HG03066 (cell line): ENCODE measurements around the gene ZBTB38.

ENCODE experiments used
- ATAC-seq: cut with Tn5 transposase; IDR thresholded peaks from one replicate; pipeline ENCODE4 v1.9.1; 2021; ENCODE audit warnings: low read depth; ENCODE audit not compliant: unreplicated experiment

ZBTB38 gene

GRCh38 chr3:141366285-141367037, 1.8 kb upstream of the ZBTB38 start:
- no peak for ATAC-seq

- ATAC-seq = no peak
These were observed 1.1 kb upstream of the ZBTB38 start for GRCh38 chr3:141367038-141367730.

DNA sequence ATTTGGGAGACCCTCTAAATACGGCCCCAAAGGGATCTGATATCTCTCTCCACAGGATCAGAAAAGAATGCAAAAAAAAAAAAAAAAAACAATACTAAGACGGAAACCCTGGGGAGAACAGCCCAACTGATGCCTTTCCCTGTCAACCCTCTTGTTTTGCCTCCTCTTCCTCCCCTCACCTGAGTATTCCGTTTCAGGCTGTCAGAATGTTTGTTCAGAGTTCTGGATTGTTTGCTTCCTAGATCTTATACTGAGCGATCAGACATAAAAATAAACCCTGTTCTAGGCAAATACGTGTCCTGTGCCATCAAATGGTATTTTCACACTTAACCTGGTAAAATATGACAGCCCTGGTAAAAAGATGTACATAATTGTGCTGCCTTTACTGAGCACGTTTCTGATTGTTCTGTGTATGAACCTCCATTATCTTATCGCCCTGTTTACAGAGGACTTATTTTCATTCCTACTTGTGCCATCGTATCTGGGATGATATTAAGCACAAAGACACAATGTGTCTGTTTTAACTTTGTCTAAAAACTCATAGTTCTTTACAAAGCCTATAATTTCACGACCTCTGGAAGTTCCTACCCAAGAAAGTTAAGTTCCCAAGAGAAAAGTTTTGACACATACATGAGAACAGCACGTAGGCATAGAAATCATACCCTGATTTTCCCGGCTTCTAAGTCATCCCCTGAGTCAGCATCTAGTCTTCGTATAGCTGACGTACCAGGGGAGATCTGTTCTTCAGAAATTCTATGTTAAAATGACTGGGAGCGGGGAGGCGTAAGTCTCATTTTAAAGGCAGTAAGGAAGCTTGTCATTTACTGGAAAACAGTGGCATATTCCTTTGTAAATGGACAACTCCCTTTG, 856 bp downstream of the ZBTB38 start:
- no peak for ATAC-seq

- peak; percentile 82 for ATAC-seq
These were observed 1.8 kb downstream of the ZBTB38 start for GRCh38 chr3:141370065-141370533.

DNA sequence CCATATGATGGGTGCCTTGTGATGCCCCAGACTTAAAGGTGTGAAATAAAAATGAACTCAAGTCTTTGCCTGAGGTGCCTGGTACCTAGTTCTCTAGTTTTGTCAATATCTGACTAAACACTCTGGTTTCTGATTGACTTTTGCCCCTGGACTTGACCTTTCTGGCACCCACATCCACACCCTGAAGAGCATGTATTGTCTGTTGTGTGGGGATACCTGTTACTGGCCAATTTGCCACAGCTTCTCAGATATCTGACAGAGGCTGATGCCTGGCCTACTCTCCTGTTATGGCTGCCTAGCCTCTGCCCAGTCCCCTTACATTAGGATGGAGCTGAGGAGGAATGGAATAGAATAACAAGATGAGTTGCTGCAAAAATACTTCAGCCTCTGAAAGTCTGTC, 3.6 kb downstream of the ZBTB38 start:
- ATAC-seq = peak; percentile 23

- no peak for ATAC-seq
These were observed 4.4 kb downstream of the ZBTB38 start for GRCh38 chr3:141372656-141373055.

- no peak for ATAC-seq
These were observed 4.9 kb downstream of the ZBTB38 start for GRCh38 chr3:141373232-141373631.

DNA sequence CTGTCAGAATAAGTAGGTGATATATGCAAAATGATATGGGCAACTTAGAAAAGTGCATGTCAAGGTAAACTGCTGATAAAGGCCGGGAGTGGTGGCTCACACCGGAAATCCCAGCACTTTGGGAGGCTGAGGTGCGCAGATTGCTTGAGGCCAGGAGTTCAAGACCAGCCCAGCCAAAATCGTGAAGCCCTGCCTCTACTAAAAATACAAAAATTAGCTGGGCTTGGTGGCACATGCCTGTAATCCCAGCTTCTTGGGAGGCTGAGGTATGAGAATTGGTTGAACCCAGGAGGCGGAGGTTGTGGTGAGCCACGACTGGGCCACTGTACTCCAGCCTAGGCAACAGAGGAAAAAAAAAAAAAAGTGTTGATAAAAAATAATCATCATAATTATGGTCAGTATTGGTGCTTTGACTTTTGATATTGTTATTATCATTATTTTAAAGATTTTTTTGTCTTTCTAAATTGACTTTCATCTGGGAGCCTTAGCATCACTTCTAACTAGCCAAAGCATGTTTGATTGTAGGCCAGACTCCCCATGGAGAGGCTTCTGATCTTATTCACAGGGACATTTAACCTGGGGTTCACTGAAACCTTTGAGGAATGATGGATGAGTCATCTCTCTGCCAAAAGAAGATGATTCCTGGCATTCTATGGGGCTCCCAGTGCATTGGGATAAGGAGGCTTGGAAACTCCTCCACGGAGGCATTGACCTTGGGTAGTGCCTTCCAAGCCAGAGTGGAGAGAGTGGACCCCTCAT, 5.6 kb downstream of the ZBTB38 start:
- ATAC-seq = no peak

DNA sequence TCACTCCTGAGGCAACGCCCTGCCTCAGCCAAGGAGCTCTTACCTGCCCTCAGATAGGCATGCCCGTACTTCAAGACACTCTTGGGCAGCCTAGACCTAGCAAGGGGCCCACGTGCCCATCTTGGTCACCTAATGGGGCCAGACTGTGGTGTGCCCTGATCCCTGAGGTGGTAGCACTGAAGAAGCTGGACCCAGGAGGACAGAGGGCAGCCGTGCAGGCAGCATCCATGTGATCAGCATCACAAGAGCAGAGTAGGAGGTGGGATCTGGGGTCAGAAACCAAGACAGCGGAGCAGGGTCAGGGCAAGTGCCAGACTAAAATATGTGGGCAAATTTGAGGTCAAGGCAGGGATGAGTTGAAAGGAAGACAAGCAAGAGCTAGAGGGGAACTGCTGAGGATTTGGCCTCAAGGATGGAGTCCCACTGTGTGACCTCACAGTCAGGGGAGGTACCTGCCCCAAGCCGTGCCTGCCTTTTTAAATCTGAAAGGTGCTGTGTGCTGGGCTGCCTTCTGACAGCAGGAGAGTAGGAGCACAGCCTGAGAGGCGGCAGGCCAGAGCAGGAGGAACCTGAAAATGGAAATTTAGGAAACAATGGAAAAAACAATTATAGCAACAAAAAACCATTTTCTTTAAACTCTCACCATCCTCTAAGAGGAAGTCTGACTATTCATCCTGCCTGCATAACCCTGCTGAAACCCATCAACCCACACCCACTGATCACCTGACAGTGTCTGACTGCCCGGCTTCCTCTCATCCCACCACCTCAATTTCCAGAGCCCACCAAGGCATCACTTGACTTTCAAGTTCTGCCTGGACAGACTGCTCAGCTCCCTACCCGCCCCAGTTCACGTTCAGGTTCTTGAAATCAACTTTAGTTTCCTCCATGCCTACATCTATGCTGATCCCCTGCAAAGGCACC, 7.3 kb downstream of the ZBTB38 start:
- ATAC-seq = no peak

DNA sequence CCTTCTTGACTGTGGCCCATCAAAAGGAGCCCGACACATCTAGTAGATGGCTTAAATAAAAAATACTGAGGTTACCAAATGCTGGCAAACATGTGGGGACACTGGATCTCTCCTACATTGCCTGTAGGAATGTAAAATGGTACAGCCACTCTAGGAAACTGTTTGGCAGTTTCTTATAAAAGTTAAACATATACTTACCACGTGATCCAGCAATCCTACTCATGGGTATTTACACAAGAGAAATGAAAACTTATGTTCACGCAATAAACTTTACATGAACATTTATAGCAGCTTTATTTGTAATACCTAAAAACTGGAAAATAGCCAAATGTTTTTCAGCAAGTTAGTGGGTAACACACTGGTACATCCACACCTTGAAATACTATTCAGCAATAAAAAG, 9.1 kb downstream of the ZBTB38 start:
- ATAC-seq = no peak

DNA sequence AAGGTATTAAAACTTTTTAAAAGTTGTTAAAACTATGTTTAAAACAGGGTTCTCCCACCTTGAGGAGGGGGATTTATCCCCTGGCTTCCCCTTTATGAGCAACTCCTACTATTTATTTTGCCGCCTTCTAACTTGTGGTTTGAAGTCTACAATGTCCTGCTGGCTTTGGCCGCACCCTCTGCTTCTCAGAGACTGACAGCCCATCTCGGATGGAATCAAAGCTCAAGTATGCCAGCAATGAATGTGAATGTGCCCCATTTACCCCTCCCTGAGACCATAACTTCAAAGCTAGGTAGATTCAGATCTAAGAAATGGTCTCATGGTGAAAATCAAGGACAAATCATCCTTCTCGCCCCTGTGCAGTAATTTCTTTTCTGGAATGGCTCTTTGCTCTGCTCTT, 10.3 kb downstream of the ZBTB38 start:
- no peak for ATAC-seq

- peak; percentile 54 for ATAC-seq
These were observed 11.1 kb downstream of the ZBTB38 start for GRCh38 chr3:141379250-141379966.

DNA sequence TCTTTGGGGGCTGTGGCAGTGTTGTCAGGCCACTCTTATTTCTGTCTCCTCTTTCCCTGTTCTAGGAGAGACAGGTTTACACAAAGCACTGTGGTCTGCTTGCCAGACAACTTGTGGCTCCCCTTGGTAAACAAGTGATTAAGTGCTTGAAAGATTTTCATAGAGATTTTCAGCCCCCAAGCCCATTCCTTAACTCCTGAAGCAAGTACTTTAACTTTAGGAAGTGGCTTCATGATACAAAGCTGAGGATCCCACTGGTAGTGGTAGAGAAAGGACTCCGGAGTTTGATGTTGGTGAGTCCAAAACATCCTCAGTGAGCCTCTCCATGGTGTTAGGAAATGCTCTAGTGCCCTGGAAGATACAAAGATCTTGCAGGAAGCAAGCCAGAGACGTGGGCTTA, 12.0 kb downstream of the ZBTB38 start:
- no peak for ATAC-seq

GRCh38 chr3:141380987-141381386, 12.7 kb downstream of the ZBTB38 start:
- ATAC-seq = peak; percentile 41

GRCh38 chr3:141382571-141382970, 14.3 kb downstream of the ZBTB38 start:
- ATAC-seq = no peak

- ATAC-seq = no peak
These were observed 15.3 kb downstream of the ZBTB38 start for GRCh38 chr3:141383555-141384129.

GRCh38 chr3:141384157-141384556, 15.9 kb downstream of the ZBTB38 start:
- ATAC-seq = no peak

DNA sequence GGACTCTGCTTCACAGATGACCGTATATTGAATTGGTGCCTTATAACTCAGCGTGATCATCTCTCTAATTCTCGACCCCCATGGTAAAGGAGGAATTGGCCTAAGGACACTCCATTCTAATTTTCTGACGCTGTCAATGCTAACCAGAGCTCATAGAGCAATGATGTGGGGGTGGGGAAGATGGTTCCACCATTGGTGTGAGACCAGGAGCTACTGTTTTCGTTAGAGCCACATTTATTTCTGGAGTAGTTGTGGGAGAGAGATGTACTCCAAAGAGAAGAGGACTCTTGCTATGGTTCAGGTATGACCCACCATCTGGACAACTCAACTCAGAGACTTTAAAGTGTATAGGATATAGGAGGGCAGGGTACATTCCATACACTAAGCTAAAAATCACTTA, 16.3 kb downstream of the ZBTB38 start:
- no peak for ATAC-seq
